ENCODE data around the gene ATP8A2.
"Not testable (repeated sequence)": the region's sequence is repeated elsewhere in the genome, so short reads cannot be mapped to it uniquely, and the experiment has no call there.

ATP8A2 gene

GRCh38 chr13:25945596-25945995 lies 573.8 kb downstream of the ATP8A2 start:
- no peak for TF ChIP-seq CTCF (IDR thresholded peaks at IDR 0.05; ENCODE audit: low read depth, low read length)
- DNase-seq (ENCODE audit: extremely low read depth, low read depth) = no peak

DNA sequence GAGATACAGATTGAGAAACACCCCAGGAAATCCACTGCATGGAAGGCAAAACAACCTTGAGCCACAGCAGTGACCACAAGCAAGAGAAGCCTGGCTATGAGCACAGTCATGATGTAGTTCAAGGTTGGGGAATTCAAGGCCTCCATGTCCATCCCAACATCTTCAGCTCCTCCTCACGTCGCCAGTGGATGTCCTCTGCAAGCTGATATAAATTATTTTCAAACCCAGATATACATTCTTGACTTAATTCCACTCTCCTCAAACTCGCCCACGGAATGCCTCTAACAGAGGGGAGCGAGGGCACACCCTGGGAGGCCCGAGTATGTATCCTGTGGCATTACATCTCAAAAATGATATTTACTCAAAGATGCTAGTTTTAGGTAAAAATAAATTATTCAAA lies 574.5 kb downstream of the ATP8A2 start:
- no peak for DNase-seq (ENCODE audit: extremely low read depth, low read depth)
- no peak for TF ChIP-seq CTCF (IDR thresholded peaks at IDR 0.05; ENCODE audit: low read depth, low read length)

GRCh38 chr13:25948910-25949309 lies 577.1 kb downstream of the ATP8A2 start:
- no peak for DNase-seq (ENCODE audit: extremely low read depth, low read depth)
- TF ChIP-seq CTCF (IDR thresholded peaks at IDR 0.05; ENCODE audit: low read depth, low read length) = no peak

GRCh38 chr13:25951831-25952230 lies 580.1 kb downstream of the ATP8A2 start:
- DNase-seq (ENCODE audit: extremely low read depth, low read depth) = no peak
- no peak for TF ChIP-seq CTCF (IDR thresholded peaks at IDR 0.05; ENCODE audit: low read depth, low read length)

- DNase-seq (ENCODE audit: extremely low read depth, low read depth) = not testable (repeated sequence)
Observed at GRCh38 chr13:25954080-25954479, 582.3 kb downstream of the ATP8A2 start.

GRCh38 chr13:25954943-25955342 lies 583.2 kb downstream of the ATP8A2 start:
- not testable (repeated sequence) for DNase-seq (ENCODE audit: extremely low read depth, low read depth)

DNA sequence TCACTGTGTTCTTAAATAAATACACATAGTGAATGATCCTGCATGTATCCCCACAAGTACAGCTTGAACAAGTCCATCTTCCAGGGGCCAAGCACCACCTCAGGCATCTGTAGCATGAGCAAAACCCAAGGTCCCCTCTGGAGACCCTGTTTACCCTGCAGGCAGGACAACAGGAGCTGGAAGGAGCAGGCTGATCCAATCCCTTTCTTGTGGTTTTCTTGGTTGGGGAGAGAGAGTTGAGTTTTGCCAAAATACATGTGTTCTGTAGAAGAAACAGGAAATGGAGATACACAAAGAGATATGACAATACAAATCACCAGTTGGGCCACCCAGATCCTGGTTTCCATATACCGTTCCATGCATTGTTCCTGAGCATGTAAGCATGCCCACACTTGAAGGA lies 587.2 kb downstream of the ATP8A2 start:
- no peak for DNase-seq (ENCODE audit: extremely low read depth, low read depth)
- TF ChIP-seq CTCF (IDR thresholded peaks at IDR 0.05; ENCODE audit: low read depth, low read length) = no peak

GRCh38 chr13:25961294-25961693 lies 589.5 kb downstream of the ATP8A2 start:
- DNase-seq (ENCODE audit: extremely low read depth, low read depth) = no peak
- no peak for TF ChIP-seq CTCF (IDR thresholded peaks at IDR 0.05; ENCODE audit: low read depth, low read length)

GRCh38 chr13:25963674-25964073 lies 591.9 kb downstream of the ATP8A2 start:
- no peak for TF ChIP-seq CTCF (IDR thresholded peaks at IDR 0.05; ENCODE audit: low read depth, low read length)
- no peak for DNase-seq (ENCODE audit: extremely low read depth, low read depth)
